Skeletal muscle tissue (tissue), 4 donors: ENCODE measurements around the gene SMAP2. TPM values are rescaled to one million over a fixed set of nuclear protein-coding genes. Genes with fewer than 3 reads are reported as not detected.

Experiments used
- H3K27ac ChIP-seq: one replicate; pipeline ENCODE4 v1.7.0; 2013; ENCODE audit warnings: mild to moderate bottlenecking, low read depth, low read length, inconsistent platforms
- H3K27me3 ChIP-seq, 3 donors: one replicate each; pipeline ENCODE4 v1.7.0; 2013; ENCODE audit warnings: low read length in 3 of 3; ENCODE audit not compliant: control insufficient read depth in 3 of 3, insufficient read depth in 3 of 3
- H3K36me3 ChIP-seq, 3 donors: one replicate each; pipeline ENCODE4 v1.7.0; 2013; ENCODE audit warnings: low read length in 3 of 3; ENCODE audit not compliant: control insufficient read depth in 3 of 3, insufficient read depth in 3 of 3
- H3K4me1 ChIP-seq, 3 donors: one replicate each; pipeline ENCODE4 v1.7.0; 2013; ENCODE audit warnings: low read length in 3 of 3, mild to moderate bottlenecking in 3 of 3; ENCODE audit not compliant: control insufficient read depth in 3 of 3, insufficient read depth in 3 of 3
- H3K4me3 ChIP-seq, 3 donors: one replicate each; pipeline ENCODE4 v1.7.0; 2013; ENCODE audit warnings: low read length in 3 of 3
- H3K9ac ChIP-seq, 3 donors: one replicate each; pipeline ENCODE4 v1.7.0; 2013; ENCODE audit warnings: low read length in 3 of 3, mild to moderate bottlenecking in 3 of 3, moderate library complexity in 2 of 3, low read depth in 1 of 3
- H3K9me3 ChIP-seq, 3 donors: one replicate each; pipeline ENCODE4 v1.7.0; 2013; ENCODE audit warnings: low read length in 3 of 3; ENCODE audit not compliant: control insufficient read depth in 3 of 3
- total RNA-seq: library from RNA; depleted of rRNA; stranded (reverse); fragments of >200 nt; gene quantifications from one replicate; pipeline ENCODE4 v1.2.3, GENCODE V29; 2014
- donor health status: Osteomylitis.

SMAP2 gene
- total RNA-seq, 1 donor from 2014 or later, result 9.9 TPM

DNA sequence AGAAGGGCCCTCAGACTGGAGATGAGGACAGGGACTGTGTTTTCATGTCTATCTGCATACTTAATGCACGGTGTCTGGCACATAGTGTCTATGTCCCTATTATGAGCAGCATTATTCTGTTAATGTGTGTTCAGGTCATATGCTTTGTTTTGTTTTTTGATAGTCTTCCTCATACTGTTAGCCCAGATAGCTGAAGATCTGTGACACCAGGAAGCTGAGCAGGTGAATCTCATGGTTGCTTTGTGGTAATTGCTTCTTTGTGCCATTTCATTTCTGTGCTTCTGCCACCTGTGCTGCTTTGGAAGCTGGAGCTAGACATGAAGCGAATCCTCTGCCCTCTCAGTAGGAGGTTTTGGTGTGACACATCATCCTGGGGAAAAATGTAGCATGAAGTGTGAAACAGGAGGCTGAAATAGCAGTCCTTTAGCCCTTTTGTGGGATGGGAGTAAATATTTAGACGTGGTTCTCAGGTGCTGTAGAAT, 15.8 kb downstream of the SMAP2 start:
- Histone ChIP-seq H3K36me3 (no peaks in the 10 kb centered on the region), H3K27me3 (no peaks in the 10 kb centered on the region), H3K4me3 (no peak overlapping the region), H3K27ac (no peak overlapping the region), H3K9ac (no peak overlapping the region), H3K4me1 (peaks cover 12 to 26% (median 18%) of the 10 kb centered on the region in 3 donors), H3K9me3 (no peaks in the 10 kb centered on the region)

GRCh38 chr1:40389871-40390560, 16.5 kb downstream of the SMAP2 start:
- no peaks in the 10 kb centered on the region for H3K27me3 ChIP-seq
- peak overlapping the region; percentile 43 for H3K27ac ChIP-seq
- H3K4me3 ChIP-seq, result no peak overlapping the region
- peaks cover 6 to 19% (median 16%) of the 10 kb centered on the region in 3 donors for H3K4me1 ChIP-seq
- no peak overlapping the region for H3K9ac ChIP-seq
- H3K36me3 ChIP-seq, result no peaks in the 10 kb centered on the region
- no peaks in the 10 kb centered on the region for H3K9me3 ChIP-seq

DNA sequence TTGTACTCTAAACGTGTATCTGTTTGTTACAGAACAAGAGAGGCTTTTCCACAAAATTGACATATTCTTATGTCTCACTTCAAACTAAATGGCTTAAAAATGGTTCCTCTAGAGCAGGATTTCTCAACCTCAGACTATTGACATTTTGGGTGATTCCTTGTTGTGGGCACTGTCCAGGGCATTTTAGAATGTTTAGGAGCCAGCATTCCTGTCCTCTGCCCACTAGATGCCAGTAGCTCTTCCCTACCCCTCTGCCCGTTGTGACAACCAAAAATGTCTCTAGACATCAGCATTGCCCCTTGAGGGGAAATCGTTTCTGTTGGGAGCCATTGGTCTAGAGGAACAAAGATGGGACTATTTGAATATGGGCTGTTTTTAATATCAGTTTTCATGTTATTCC, 17.3 kb downstream of the SMAP2 start:
- Histone ChIP-seq H3K27ac (peak overlapping the region; percentile 43), H3K9ac (no peak overlapping the region), H3K27me3 (no peaks in the 10 kb centered on the region), H3K4me3 (no peak overlapping the region), H3K9me3 (no peaks in the 10 kb centered on the region), H3K36me3 (no peaks in the 10 kb centered on the region), H3K4me1 (peaks cover 6 to 16% (median 15%) of the 10 kb centered on the region in 3 donors)

GRCh38 chr1:40391688-40392145, 18.2 kb downstream of the SMAP2 start:
- H3K4me1 ChIP-seq, result peaks cover 6 to 16% (median 15%) of the 10 kb centered on the region in 3 donors
- H3K9ac ChIP-seq, result no peak overlapping the region
- no peak overlapping the region for H3K27ac ChIP-seq
- no peaks in the 10 kb centered on the region for H3K27me3 ChIP-seq
- H3K36me3 ChIP-seq, result no peaks in the 10 kb centered on the region
- H3K4me3 ChIP-seq, result no peak overlapping the region
- no peaks in the 10 kb centered on the region for H3K9me3 ChIP-seq

- no peak overlapping the region for H3K27ac ChIP-seq
- H3K9ac ChIP-seq, result no peak overlapping the region
- peak overlapping the region in 1 of 3 donors; percentile 23 for H3K4me3 ChIP-seq
- no peaks in the 10 kb centered on the region for H3K9me3 ChIP-seq
- peaks cover 6 to 16% (median 15%) of the 10 kb centered on the region in 3 donors for H3K4me1 ChIP-seq
- H3K36me3 ChIP-seq, result no peaks in the 10 kb centered on the region
- no peaks in the 10 kb centered on the region for H3K27me3 ChIP-seq
Observed at GRCh38 chr1:40392221-40392620, 18.7 kb downstream of the SMAP2 start.

- Histone ChIP-seq H3K27ac (no peak overlapping the region), H3K9ac (no peak overlapping the region), H3K36me3 (no peaks in the 10 kb centered on the region), H3K4me3 (no peak overlapping the region), H3K9me3 (no peaks in the 10 kb centered on the region), H3K27me3 (no peaks in the 10 kb centered on the region), H3K4me1 (peaks cover 6 to 16% (median 15%) of the 10 kb centered on the region in 3 donors)
Observed at GRCh38 chr1:40393173-40393572, 19.6 kb downstream of the SMAP2 start.

- no peaks in the 10 kb centered on the region for H3K9me3 ChIP-seq
- H3K4me3 ChIP-seq, result no peak overlapping the region
- H3K4me1 ChIP-seq, result peaks cover 6 to 16% (median 15%) of the 10 kb centered on the region in 3 donors
- H3K27me3 ChIP-seq, result no peaks in the 10 kb centered on the region
- H3K27ac ChIP-seq, result peak overlapping the region; percentile 10
- H3K36me3 ChIP-seq, result no peaks in the 10 kb centered on the region
- no peak overlapping the region for H3K9ac ChIP-seq
Observed at GRCh38 chr1:40394491-40395172, 21.1 kb downstream of the SMAP2 start.

DNA sequence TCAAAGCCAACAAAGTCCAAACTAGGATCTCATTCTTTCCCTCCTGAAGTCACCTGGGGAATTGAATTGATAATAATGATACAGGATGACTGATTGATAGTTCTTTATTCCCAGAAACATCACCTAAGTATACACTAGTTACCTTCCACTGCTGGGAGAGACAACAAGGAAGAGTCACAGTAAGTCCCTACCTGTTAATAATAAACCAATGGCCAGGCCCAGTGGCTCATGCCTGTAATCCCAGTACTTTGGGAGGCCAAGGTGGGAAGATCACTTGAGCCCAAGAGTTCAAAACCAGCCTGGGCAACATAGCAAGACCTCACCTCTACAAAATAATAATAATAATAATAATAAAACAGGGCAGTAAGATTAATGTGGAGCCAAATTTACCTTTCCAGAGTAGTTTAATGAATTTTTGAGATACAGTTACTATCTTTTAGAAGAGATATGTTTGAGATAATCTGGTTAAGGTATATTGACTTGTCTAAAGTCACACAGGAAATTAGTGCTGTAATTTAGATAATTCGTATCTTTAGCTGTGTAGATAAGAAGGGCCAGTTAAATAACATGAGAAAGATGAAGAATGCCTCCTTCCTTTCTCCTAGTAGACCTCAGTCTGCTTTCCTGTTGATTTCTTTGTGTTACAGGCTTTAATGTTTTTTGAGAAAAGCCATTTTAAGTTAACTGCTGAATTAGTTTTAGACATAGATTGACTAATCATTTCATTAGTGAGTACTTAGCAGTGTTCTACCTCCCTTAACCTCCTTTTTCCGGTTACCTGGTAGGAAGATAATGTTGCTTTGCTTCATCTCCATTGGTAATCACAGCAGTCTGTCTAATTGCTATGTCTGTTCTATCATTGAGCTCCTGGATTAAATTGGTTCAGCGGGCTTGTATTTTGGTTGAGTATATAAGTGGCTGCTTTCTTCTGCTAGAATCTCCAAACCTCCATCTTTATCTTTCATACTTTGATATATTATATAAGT, 22.0 kb downstream of the SMAP2 start:
- Histone ChIP-seq H3K27me3 (no peaks in the 10 kb centered on the region), H3K4me1 (peaks cover 9 to 19% (median 13%) of the 10 kb centered on the region in 3 donors), H3K9ac (no peak overlapping the region), H3K4me3 (no peak overlapping the region), H3K9me3 (no peaks in the 10 kb centered on the region), H3K36me3 (no peaks in the 10 kb centered on the region), H3K27ac (peak overlapping the region; percentile 41)

DNA sequence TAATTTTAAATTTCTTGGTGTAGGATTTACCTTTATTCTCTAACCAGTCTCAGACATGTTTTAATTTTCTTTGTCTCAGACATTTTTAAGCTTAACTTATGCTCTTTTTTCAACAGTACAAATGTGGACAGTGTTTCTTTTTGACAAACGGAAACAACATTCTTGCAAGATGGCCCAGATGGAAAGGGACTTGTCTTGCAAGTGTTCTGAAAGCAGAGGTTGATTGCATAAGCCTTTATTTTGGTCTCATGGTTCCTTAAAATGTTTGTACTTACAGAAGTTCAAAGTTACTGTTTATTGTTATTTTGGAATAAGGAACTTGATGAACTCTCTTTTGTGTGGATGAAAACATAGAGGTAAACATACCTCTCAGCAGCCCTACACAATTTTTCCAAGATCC, 22.9 kb downstream of the SMAP2 start:
- Histone ChIP-seq H3K9me3 (no peaks in the 10 kb centered on the region), H3K4me1 (peaks cover 9 to 15% (median 12%) of the 10 kb centered on the region in 3 donors), H3K27ac (peak overlapping the region; percentile 41), H3K9ac (no peak overlapping the region), H3K36me3 (no peaks in the 10 kb centered on the region), H3K27me3 (no peaks in the 10 kb centered on the region), H3K4me3 (no peak overlapping the region)
